ENCODE data around the gene DENND1A. TPM values are rescaled to one million over a fixed set of nuclear protein-coding genes. Genes with fewer than 3 reads are reported as not detected.
A peak's percentile ranks its signal among the peaks of the same experiment; 100 is the strongest.

DENND1A gene
- total and polyA plus RNA-seq, 8 donors = 4.4 to 109 (median 21.4) TPM

GRCh38 chr9:123871781-123872180, 58.1 kb downstream of the DENND1A start:
- no peak for TF ChIP-seq EP300 (IDR thresholded peaks at IDR 0.05)
- no peak for TF ChIP-seq POLR2AphosphoS5 (IDR thresholded peaks at IDR 0.05)
- TF ChIP-seq CTCF (IDR thresholded peaks at IDR 0.05) = no peak
- TF ChIP-seq POLR2A (IDR thresholded peaks at IDR 0.05) = no peak
- intact Hi-C loops (cut with DNase I; ENCODE audit: low total_unique reads) = no loop called here
- no peaks in the 10 kb centered on the region for H3K27me3 ChIP-seq
- H3K4me3 ChIP-seq = no peak overlapping the region
- H3K9me3 ChIP-seq = no peaks in the 10 kb centered on the region
- H3K36me3 ChIP-seq = peaks cover 0 to 14% (median 12%) of the 10 kb centered on the region in 4 donors
- H3K27ac ChIP-seq = no peak overlapping the region
- no peak for DNase-seq
- peaks cover 0 to 21% (median 14%) of the 10 kb centered on the region in 4 donors for H3K4me1 ChIP-seq
- 96 to 99% (median 98%) methylated on average over 3 of the region's 3 CpGs for WGBS, 5 donors

GRCh38 chr9:123868002-123868401, 61.9 kb downstream of the DENND1A start:
- intact Hi-C loops (cut with DNase I; ENCODE audit: low total_unique reads) = no loop called here
- no peak for DNase-seq
- Histone ChIP-seq H3K9me3 (no peaks in the 10 kb centered on the region), H3K36me3 (no peaks in the 10 kb centered on the region), H3K4me1 (peaks cover 0 to 45% (median 14%) of the 10 kb centered on the region in 4 donors), H3K4me3 (no peak overlapping the region), H3K27me3 (no peaks in the 10 kb centered on the region), H3K27ac (peak overlapping the region in 2 of 5 donors; percentile 47 to 60)
- WGBS, 5 donors = 41 to 71% (median 58%) methylated on average over 3 of the region's 3 CpGs
- no peak for TF ChIP-seq POLR2AphosphoS5 (IDR thresholded peaks at IDR 0.05)
- TF ChIP-seq CTCF (IDR thresholded peaks at IDR 0.05) = no peak
- TF ChIP-seq POLR2A (IDR thresholded peaks at IDR 0.05) = no peak
- TF ChIP-seq EP300 (IDR thresholded peaks at IDR 0.05) = no peak

GRCh38 chr9:123867034-123867433, 62.9 kb downstream of the DENND1A start:
- WGBS, 5 donors = 63 to 71% (median 70%) methylated on average over 3 of the region's 3 CpGs
- Histone ChIP-seq H3K27me3 (no peaks in the 10 kb centered on the region), H3K9me3 (no peaks in the 10 kb centered on the region), H3K36me3 (no peaks in the 10 kb centered on the region), H3K27ac (peak overlapping the region in 3 of 5 donors; percentile 13 to 60 (median 47)), H3K4me3 (no peak overlapping the region), H3K4me1 (peaks cover 0 to 45% (median 14%) of the 10 kb centered on the region in 4 donors)
- intact Hi-C loops (cut with DNase I; ENCODE audit: low total_unique reads) = no loop called here
- TF ChIP-seq CTCF (IDR thresholded peaks at IDR 0.05) (no peak), EP300 (IDR thresholded peaks at IDR 0.05) (no peak), POLR2A (IDR thresholded peaks at IDR 0.05) (no peak), POLR2AphosphoS5 (IDR thresholded peaks at IDR 0.05) (no peak)
- no peak for DNase-seq

GRCh38 chr9:123866497-123866896, 63.4 kb downstream of the DENND1A start:
- no peak overlapping the region for H3K4me3 ChIP-seq
- DNase-seq = no peak
- H3K27ac ChIP-seq = peak overlapping the region in 2 of 5 donors; percentile 47 to 60

More at GRCh38 chr9:123866497-123866896, 63.4 kb downstream of the DENND1A start:
- TF ChIP-seq EP300 (IDR thresholded peaks at IDR 0.05) (no peak), POLR2AphosphoS5 (IDR thresholded peaks at IDR 0.05) (no peak), POLR2A (IDR thresholded peaks at IDR 0.05) (no peak), CTCF (IDR thresholded peaks at IDR 0.05) (no peak)
- intact Hi-C loops (cut with DNase I; ENCODE audit: low total_unique reads) = no loop called here
- 55 to 70% (median 63%) methylated on average over 2 of the region's 2 CpGs for WGBS, 5 donors
- Histone ChIP-seq H3K4me1 (peaks cover 0 to 45% (median 17%) of the 10 kb centered on the region in 4 donors), H3K27me3 (no peaks in the 10 kb centered on the region), H3K9me3 (no peaks in the 10 kb centered on the region), H3K36me3 (no peaks in the 10 kb centered on the region)
